DMS 273 (cell line): ENCODE data around the gene PANK1.
"Not testable (repeated sequence)": the region's sequence is repeated elsewhere in the genome, so short reads cannot be mapped to it uniquely, and the experiment has no call there.

Experiments used
- DNase-seq: peaks from one replicate; lab custom pipeline; 2025; ENCODE audit not compliant: unreplicated experiment; lab: John Stamatoyannopoulos, UW

The PANK1 gene

GRCh38 chr10:89622151-89622550 lies 22.9 kb downstream of the PANK1 start:
- DNase-seq, result no peak

- no peak for DNase-seq
Measured at GRCh38 chr10:89621438-89621837, 23.6 kb downstream of the PANK1 start.

- DNase-seq, result not testable (repeated sequence)
Measured at GRCh38 chr10:89620296-89620695, 24.7 kb downstream of the PANK1 start.

- no peak for DNase-seq
Measured at GRCh38 chr10:89615824-89616223, 29.2 kb downstream of the PANK1 start.

- DNase-seq, result no peak
Measured at GRCh38 chr10:89615112-89615511, 29.9 kb downstream of the PANK1 start.

- DNase-seq, result no peak
Measured at GRCh38 chr10:89613582-89613981, 31.5 kb downstream of the PANK1 start.

GRCh38 chr10:89611282-89611681 lies 33.8 kb downstream of the PANK1 start:
- no peak for DNase-seq

GRCh38 chr10:89609833-89610346 lies 35.2 kb downstream of the PANK1 start:
- no peak for DNase-seq

- no peak for DNase-seq
Measured at GRCh38 chr10:89604200-89604599, 40.8 kb downstream of the PANK1 start.

- no peak for DNase-seq
Measured at GRCh38 chr10:89602919-89603318, 42.1 kb downstream of the PANK1 start.

GRCh38 chr10:89601728-89602361 lies 43.2 kb downstream of the PANK1 start:
- no peak for DNase-seq

- no peak for DNase-seq
Measured at GRCh38 chr10:89600041-89600440, 45.0 kb downstream of the PANK1 start.

- DNase-seq, result no peak
Measured at GRCh38 chr10:89593043-89593442, 52.0 kb downstream of the PANK1 start.

- no peak for DNase-seq
Measured at GRCh38 chr10:89592539-89592938, 52.5 kb downstream of the PANK1 start.

- DNase-seq, result no peak
Measured at GRCh38 chr10:89591796-89592271, 53.2 kb downstream of the PANK1 start.

- no peak for DNase-seq
Measured at GRCh38 chr10:89591111-89591795, 53.8 kb downstream of the PANK1 start.

- DNase-seq, result no peak
Measured at GRCh38 chr10:89590326-89590725, 54.7 kb downstream of the PANK1 start.

- DNase-seq, result no peak
Measured at GRCh38 chr10:89589101-89589720, 55.8 kb downstream of the PANK1 start.

- DNase-seq, result no peak
Measured at GRCh38 chr10:89588671-89589070, 56.4 kb downstream of the PANK1 start.

- DNase-seq, result no peak
Measured at GRCh38 chr10:89582022-89582421, 63.0 kb downstream of the PANK1 start.

- no peak for DNase-seq
Measured at GRCh38 chr10:89580243-89580642, 64.8 kb downstream of the PANK1 start.

- DNase-seq, result no peak
Measured at GRCh38 chr10:89576696-89577095, 68.3 kb downstream of the PANK1 start.
